ENCODE measurements around the gene GPX4. TPM values are rescaled to one million over a fixed set of nuclear protein-coding genes. Genes with fewer than 3 reads are reported as not detected.

The GPX4 gene
- total RNA-seq, 1 donor from 2014 or later: 245 TPM

GRCh38 chr19:1079566-1080111, 24.2 kb upstream of the GPX4 start:
- Mint-ChIP-seq H3K4me1 (ENCODE audit: low read depth) (peaks cover 5% of the 10 kb centered on the region), H3K4me3 (ENCODE audit: unreplicated experiment) (no peak overlapping the region), H3K27me3 (ENCODE audit: low read depth) (no peaks in the 10 kb centered on the region), H3K36me3 (ENCODE audit: low read depth) (no peaks in the 10 kb centered on the region), H3K27ac (ENCODE audit: unreplicated experiment) (no peak overlapping the region), H3K9me3 (ENCODE audit: low read depth) (no peaks in the 10 kb centered on the region)
- TF ChIP-seq CTCF (IDR thresholded peaks at IDR 0.05): no peak
- DNase-seq (ENCODE audit: low spot score): peak; percentile 90

- peak; percentile 88 for DNase-seq (ENCODE audit: low spot score)
- Mint-ChIP-seq H3K27me3 (ENCODE audit: low read depth) (no peaks in the 10 kb centered on the region), H3K4me3 (ENCODE audit: unreplicated experiment) (no peak overlapping the region), H3K27ac (ENCODE audit: unreplicated experiment) (no peak overlapping the region), H3K9me3 (ENCODE audit: low read depth) (no peaks in the 10 kb centered on the region), H3K4me1 (ENCODE audit: low read depth) (peaks cover 5% of the 10 kb centered on the region), H3K36me3 (ENCODE audit: low read depth) (no peaks in the 10 kb centered on the region)
- no peak for TF ChIP-seq CTCF (IDR thresholded peaks at IDR 0.05)
Measured at GRCh38 chr19:1080360-1081161, 23.2 kb upstream of the GPX4 start.

- peaks cover 5% of the 10 kb centered on the region for H3K4me1 Mint-ChIP-seq (ENCODE audit: low read depth)
- H3K9me3 Mint-ChIP-seq (ENCODE audit: low read depth): no peaks in the 10 kb centered on the region
- peak overlapping the region; percentile 73 for H3K27ac Mint-ChIP-seq (ENCODE audit: unreplicated experiment)
- peak overlapping the region; percentile 42 for H3K4me3 Mint-ChIP-seq (ENCODE audit: unreplicated experiment)
- no peaks in the 10 kb centered on the region for H3K27me3 Mint-ChIP-seq (ENCODE audit: low read depth)
- H3K36me3 Mint-ChIP-seq (ENCODE audit: low read depth): no peaks in the 10 kb centered on the region
- TF ChIP-seq CTCF (IDR thresholded peaks at IDR 0.05): peak; percentile 34
- DNase-seq (ENCODE audit: low spot score): peak; percentile 86
Measured at GRCh38 chr19:1081301-1082164, 22.3 kb upstream of the GPX4 start.

- H3K27ac Mint-ChIP-seq (ENCODE audit: unreplicated experiment): peak overlapping the region; percentile 22
- no peak for TF ChIP-seq CTCF (IDR thresholded peaks at IDR 0.05)
- H3K36me3 Mint-ChIP-seq (ENCODE audit: low read depth): no peaks in the 10 kb centered on the region
- DNase-seq (ENCODE audit: low spot score): peak; percentile 84
- H3K9me3 Mint-ChIP-seq (ENCODE audit: low read depth): no peaks in the 10 kb centered on the region
- H3K4me1 Mint-ChIP-seq (ENCODE audit: low read depth): peaks cover 5% of the 10 kb centered on the region
- peak overlapping the region; percentile 71 for H3K4me3 Mint-ChIP-seq (ENCODE audit: unreplicated experiment)
- H3K27me3 Mint-ChIP-seq (ENCODE audit: low read depth): no peaks in the 10 kb centered on the region
Measured at GRCh38 chr19:1082165-1082927, 21.4 kb upstream of the GPX4 start.

All from chondrocyte (in vitro differentiated cells).